ENCODE measurements around the gene NSL1.

NSL1 gene

GRCh38 chr1:212703991-212704564 lies 87.5 kb downstream of the NSL1 start:
- in situ Hi-C loops (cut with HindIII; ENCODE audit: low pct_unique_long_range_greater_than_20kb, low sequenced_read_pairs): no loop called here
- no peak for DNase-seq (ENCODE audit: low read depth in 1 of 2, low spot score in 1 of 2)
- TF ChIP-seq JUND (IDR thresholded peaks at IDR 0.05; ENCODE audit: low read depth): no peak

- no peak for DNase-seq (ENCODE audit: low read depth in 1 of 2, low spot score in 1 of 2)
- no peak for TF ChIP-seq JUND (IDR thresholded peaks at IDR 0.05; ENCODE audit: low read depth)
- in situ Hi-C loops (cut with HindIII; ENCODE audit: low pct_unique_long_range_greater_than_20kb, low sequenced_read_pairs): no loop called here
These were observed 88.9 kb downstream of the NSL1 start for GRCh38 chr1:212702672-212703071.

- TF ChIP-seq JUND (IDR thresholded peaks at IDR 0.05; ENCODE audit: low read depth): no peak
- no peak for DNase-seq (ENCODE audit: low read depth in 1 of 2, low spot score in 1 of 2)
- in situ Hi-C loops (cut with HindIII; ENCODE audit: low pct_unique_long_range_greater_than_20kb, low sequenced_read_pairs): no loop called here
These were observed 89.7 kb downstream of the NSL1 start for GRCh38 chr1:212701910-212702309.

GRCh38 chr1:212700892-212701819 lies 90.4 kb downstream of the NSL1 start:
- peak in 1 of 2 experiments; percentile 40 for DNase-seq (ENCODE audit: low read depth in 1 of 2, low spot score in 1 of 2)
- no peak for TF ChIP-seq JUND (IDR thresholded peaks at IDR 0.05; ENCODE audit: low read depth)
- in situ Hi-C loops (cut with HindIII; ENCODE audit: low pct_unique_long_range_greater_than_20kb, low sequenced_read_pairs): no loop called here

- TF ChIP-seq JUND (IDR thresholded peaks at IDR 0.05; ENCODE audit: low read depth): no peak
- in situ Hi-C loops (cut with HindIII; ENCODE audit: low pct_unique_long_range_greater_than_20kb, low sequenced_read_pairs): no loop called here
- DNase-seq (ENCODE audit: low read depth in 1 of 2, low spot score in 1 of 2): no peak
These were observed 91.2 kb downstream of the NSL1 start for GRCh38 chr1:212700223-212700891.

GRCh38 chr1:212699625-212700222 lies 91.9 kb downstream of the NSL1 start, which contains the start of gene BATF3:
BATF3 (minus strand) TSS chr1:212699840; CDS start chr1:212699762, 78 bp downstream.
- no peak for DNase-seq (ENCODE audit: low read depth in 1 of 2, low spot score in 1 of 2)
- in situ Hi-C loops (cut with HindIII; ENCODE audit: low pct_unique_long_range_greater_than_20kb, low sequenced_read_pairs): no loop called here

GRCh38 chr1:212699104-212699624 lies 92.4 kb downstream of the NSL1 start:
- in situ Hi-C loops (cut with HindIII; ENCODE audit: low pct_unique_long_range_greater_than_20kb, low sequenced_read_pairs): no loop called here
- peak in 1 of 2 experiments; percentile 52 for DNase-seq (ENCODE audit: low read depth in 1 of 2, low spot score in 1 of 2)
- TF ChIP-seq JUND (IDR thresholded peaks at IDR 0.05; ENCODE audit: low read depth): no peak

More at GRCh38 chr1:212699625-212700222, 91.9 kb downstream of the NSL1 start, which contains the start of gene BATF3:
- TF ChIP-seq JUND (IDR thresholded peaks at IDR 0.05; ENCODE audit: low read depth): no peak

- in situ Hi-C loops (cut with HindIII; ENCODE audit: low pct_unique_long_range_greater_than_20kb, low sequenced_read_pairs): no loop called here
- no peak for DNase-seq (ENCODE audit: low read depth in 1 of 2, low spot score in 1 of 2)
- no peak for TF ChIP-seq JUND (IDR thresholded peaks at IDR 0.05; ENCODE audit: low read depth)
These were observed 93.0 kb downstream of the NSL1 start for GRCh38 chr1:212698467-212699103.

- DNase-seq (ENCODE audit: low read depth in 1 of 2, low spot score in 1 of 2): no peak
- TF ChIP-seq JUND (IDR thresholded peaks at IDR 0.05; ENCODE audit: low read depth): no peak
- in situ Hi-C loops (cut with HindIII; ENCODE audit: low pct_unique_long_range_greater_than_20kb, low sequenced_read_pairs): no loop called here
These were observed 94.8 kb downstream of the NSL1 start for GRCh38 chr1:212696721-212697331.

GRCh38 chr1:212692774-212693644 lies 98.6 kb downstream of the NSL1 start:
- TF ChIP-seq JUND (IDR thresholded peaks at IDR 0.05; ENCODE audit: low read depth): no peak
- in situ Hi-C loops (cut with HindIII; ENCODE audit: low pct_unique_long_range_greater_than_20kb, low sequenced_read_pairs): no loop called here
- DNase-seq (ENCODE audit: low read depth in 1 of 2, low spot score in 1 of 2): no peak
